Pancreas (tissue), 10 donors: ENCODE measurements around the gene KCNK10. TPM values are rescaled to one million over a fixed set of nuclear protein-coding genes. Genes with fewer than 3 reads are reported as not detected.
A peak's percentile ranks its signal among the peaks of the same experiment; 100 is the strongest.

Experiments
- ATAC-seq, 4 donors: fragments of 200-7000 bp; cut with Tn5 transposase; one replicate each; pipeline versions ENCODE4 v1.8.0 to v1.9.1; 2020; ENCODE audit warnings: mild to moderate bottlenecking in 4 of 4, moderate library complexity in 4 of 4
- DNase-seq, 6 donors: peaks; one replicate each; pipeline ENCODE4 v3.0.0-alpha.2; 2020
- FAIRE-seq: peaks from 2 replicates; lab custom pipeline; 2012; peaks lifted over from hg19 to GRCh38; lab: Jason Lieb, UNC
- H3K27ac ChIP-seq, 4 donors: fragments of 200-600 bp; sonication (generic); 1 replicate in 3 of 4; 2 replicates in 1 of 4; pipeline versions ENCODE4 v1.5.0 to v1.8.0; 2020
- H3K27me3 ChIP-seq, 4 donors: fragments of 200-600 bp; one replicate each; pipeline ENCODE4 v1.8.0; 2021
- H3K36me3 ChIP-seq, 3 donors: fragments of 200-600 bp; sonication (generic) in 1 of 3; one replicate each; pipeline versions ENCODE4 v1.5.0 to v1.8.0; 2020 to 2021
- H3K4me1 ChIP-seq, 3 donors: fragments of 200-600 bp; one replicate each; pipeline ENCODE4 v1.8.0; 2021
- H3K4me3 ChIP-seq, 4 donors: fragments of 200-600 bp; sonication (generic) in 2 of 4; one replicate each; pipeline versions ENCODE4 v1.5.0 to v1.8.0; 2020 to 2021
- H3K9me3 ChIP-seq, 4 donors: fragments of 200-600 bp; one replicate each; pipeline ENCODE4 v1.8.0; 2021
- CTCF ChIP-seq, 4 donors: fragments of 200-600 bp; sonication (generic) in 3 of 4; IDR thresholded peaks; one replicate each; pipeline versions ENCODE4 v1.5.0 to v1.8.0; 2021; ENCODE audit warnings: antibody characterized with exemption in 4 of 4
- WGBS, 2 donors: extraction: QIAGEN DNeasy Blood & Tissue Kit; methylation state at CpG; one replicate each; pipeline ENCODE4 v1.1.7; 2013; 5-methylcytosine and 5-hydroxymethylcytosine counted together
- intact Hi-C, 3 donors: fragments of 100-400 bp; cut with DNase I; formaldehyde crosslinking; loops; one replicate each; pipeline versions ENCODE4 v1.11.1 to v1.14.2; 2022
- polyA plus RNA-seq, 2 donors: library from polyadenylated mRNA; stranded (reverse); fragments of 200-250 nt; gene quantifications; one replicate each; pipeline ENCODE4 v1.2.3, GENCODE V29; 2013
- total RNA-seq, 6 donors: library from RNA; stranded (reverse); fragmentation: NEBNext Ultra II Directional in 4 of 6; extraction: Animal tissue kit (Norgen Biotek cat#: 25700) in 4 of 6; gene quantifications; one replicate each; pipeline versions ENCODE4 v1.2.1 to v1.2.4, GENCODE V29; 2021 to 2023
- donor health status: healthy with polysubstance abuse.
- donor health status: DM: no; HTN: no; CAD: no; lungs with moderate emphysema.
- donor health status: DM: no; HTN: no; CAD: no.
- donor health status: control.
- donor health status: control.
- donor health status: Bipolar disorder and iron deficiency.
- donor health status: DM: yes; HTN: yes; CAD: no.
- donor health status: DM: no; HTN: no; CAD: no.
- donor health status: DM: no; HTN: no; CAD: no.
- donor health status: DM: yes; HTN: yes; CAD: no.

KCNK10 gene
- 1 to 10 TPM; 1.1 to 2.3 (median 1.2) TPM for total RNA-seq
- under 1 TPM; 0.42 to 0.75 TPM for polyA plus RNA-seq

GRCh38 chr14:88323086-88323522 lies at the start of gene KCNK10:
Gene KCNK10, minus strand, starts transcription at chr14:88323269. Its CDS starts 471 bp downstream, at chr14:88322798.
- FAIRE-seq (no peak), ATAC-seq (peak in 2 of 4 donors; percentile 31 to 46), DNase-seq (no peak)
- Histone ChIP-seq H3K27ac (no peak within 1 kb of the TSS), H3K36me3 (no peaks in the 10 kb centered on the region), H3K4me3 (peak within 1 kb of the TSS; percentile 10 to 47 (median 22)), H3K27me3 (peaks cover 0 to 10% (median 3%) of the 10 kb centered on the region in 4 donors), H3K9me3 (no peaks in the 10 kb centered on the region), H3K4me1 (no peaks in the 10 kb centered on the region)
- TF ChIP-seq CTCF (IDR thresholded peaks at IDR 0.05) = no peak
- WGBS, 2 donors = 0% methylated on average over 32 to 52 of the region's 52 CpGs
- intact Hi-C loops = no loop called here

- no peaks in the 10 kb centered on the region for H3K4me1 ChIP-seq
- intact Hi-C loops = no loop called here
- no peak for ATAC-seq
- H3K27ac ChIP-seq = no peak overlapping the region
- FAIRE-seq = no peak
- H3K36me3 ChIP-seq = no peaks in the 10 kb centered on the region
- no peak for DNase-seq
- no peaks in the 10 kb centered on the region for H3K27me3 ChIP-seq
- no peak for TF ChIP-seq CTCF (IDR thresholded peaks at IDR 0.05)
- 24 to 50% methylated on average over 1 of the region's 1 CpG for WGBS, 2 donors
- H3K9me3 ChIP-seq = no peaks in the 10 kb centered on the region
- no peak overlapping the region for H3K4me3 ChIP-seq
Observed at GRCh38 chr14:88369496-88369895, 46.4 kb upstream of the KCNK10 start.

- ATAC-seq (no peak), DNase-seq (no peak), FAIRE-seq (no peak)
- no peaks in the 10 kb centered on the region for H3K27me3 ChIP-seq
- H3K9me3 ChIP-seq = no peaks in the 10 kb centered on the region
- TF ChIP-seq CTCF (IDR thresholded peaks at IDR 0.05) = no peak
- H3K4me3 ChIP-seq = no peak overlapping the region
- no peaks in the 10 kb centered on the region for H3K4me1 ChIP-seq
- 77 to 81% methylated on average over 4 of the region's 4 CpGs for WGBS, 2 donors
- intact Hi-C loops = no loop called here
- H3K27ac ChIP-seq = no peak overlapping the region
- no peaks in the 10 kb centered on the region for H3K36me3 ChIP-seq
Observed at GRCh38 chr14:88364710-88365413, 41.8 kb upstream of the KCNK10 start.

GRCh38 chr14:88363644-88364043 lies 40.6 kb upstream of the KCNK10 start:
- H3K4me3 ChIP-seq = no peak overlapping the region
- FAIRE-seq (no peak), ATAC-seq (no peak), DNase-seq (no peak)
- intact Hi-C loops = no loop called here
- no peaks in the 10 kb centered on the region for H3K9me3 ChIP-seq
- H3K27me3 ChIP-seq = no peaks in the 10 kb centered on the region
- 73 to 74% methylated on average over 4 of the region's 4 CpGs for WGBS, 2 donors
- H3K4me1 ChIP-seq = no peaks in the 10 kb centered on the region
- no peak overlapping the region for H3K27ac ChIP-seq
- no peaks in the 10 kb centered on the region for H3K36me3 ChIP-seq
- TF ChIP-seq CTCF (IDR thresholded peaks at IDR 0.05) = no peak

- intact Hi-C loops = no loop called here
- no peak for TF ChIP-seq CTCF (IDR thresholded peaks at IDR 0.05)
- Histone ChIP-seq H3K27ac (no peak overlapping the region), H3K27me3 (no peaks in the 10 kb centered on the region), H3K36me3 (no peaks in the 10 kb centered on the region), H3K9me3 (no peaks in the 10 kb centered on the region), H3K4me3 (no peak overlapping the region), H3K4me1 (no peaks in the 10 kb centered on the region)
- DNase-seq (no peak), ATAC-seq (no peak), FAIRE-seq (no peak)
- WGBS, 2 donors = 51 to 57% methylated on average over 2 of the region's 2 CpGs
Observed at GRCh38 chr14:88359500-88359899, 36.4 kb upstream of the KCNK10 start.
